Fibroblast of pulmonary artery (primary cell): Measurements from ENCODE around the gene CCDC7.

ENCODE experiments used
- DNase-seq: peaks from one replicate; pipeline ENCODE4 v3.0.0-alpha.2; 2010; ENCODE audit warnings: low read depth
- H3K4me3 ChIP-seq: replicated peaks from 2 replicates; pipeline ENCODE4 v1.5.1; 2011; ENCODE audit warnings: low read depth, mild to moderate bottlenecking, control low read depth, low read length, moderate library complexity
- TF ChIP-seq, protein P1 (sequence below): IDR thresholded peaks from 2 replicates; pipeline ENCODE4 v1.5.1; 2011; ENCODE audit warnings: mild to moderate bottlenecking, control low read depth, low read length, inconsistent platforms; ENCODE audit errors: missing control alignments

The CCDC7 gene

DNA sequence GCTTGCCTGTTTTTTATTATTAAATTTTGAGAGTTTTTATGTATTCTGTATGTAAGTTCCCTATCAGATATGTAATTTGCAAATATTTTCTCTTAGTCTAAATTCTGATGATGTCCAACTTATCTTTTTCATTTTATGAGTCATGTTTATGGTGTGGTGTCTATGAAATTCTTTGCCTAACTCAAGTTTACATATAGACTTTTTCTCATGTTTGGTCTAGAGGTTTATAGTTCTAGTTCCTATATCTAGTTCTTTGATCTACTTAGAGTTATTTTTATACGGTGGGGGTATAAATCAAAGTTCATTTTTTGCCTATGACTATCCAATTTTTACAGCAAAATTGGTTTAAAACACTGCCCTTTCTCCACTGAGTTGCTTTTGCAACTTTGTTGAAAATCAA, 26.3 kb upstream of the CCDC7 start:
- no peak overlapping the region for H3K4me3 ChIP-seq
- no peak for DNase-seq

DNA sequence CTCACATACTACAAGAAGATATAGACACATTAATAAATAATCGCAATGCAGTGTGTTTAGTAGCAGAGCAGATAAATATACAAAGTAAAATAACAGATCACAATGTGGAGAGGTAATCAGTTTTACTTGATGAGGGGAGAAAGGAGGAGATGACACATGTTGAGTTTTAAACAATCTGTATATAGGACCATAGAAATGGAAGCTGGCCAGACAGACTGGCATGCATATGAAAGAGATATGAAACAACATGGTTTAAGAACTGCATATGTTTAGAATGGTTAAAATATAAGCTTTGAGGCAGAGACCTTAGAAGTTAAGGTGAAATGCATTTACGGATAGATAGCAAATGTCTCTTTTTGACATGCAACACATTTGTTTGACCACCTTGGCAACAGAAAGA, 19.8 kb upstream of the CCDC7 start:
- no peak for DNase-seq
- no peak overlapping the region for H3K4me3 ChIP-seq
- TF ChIP-seq, protein P1, sequence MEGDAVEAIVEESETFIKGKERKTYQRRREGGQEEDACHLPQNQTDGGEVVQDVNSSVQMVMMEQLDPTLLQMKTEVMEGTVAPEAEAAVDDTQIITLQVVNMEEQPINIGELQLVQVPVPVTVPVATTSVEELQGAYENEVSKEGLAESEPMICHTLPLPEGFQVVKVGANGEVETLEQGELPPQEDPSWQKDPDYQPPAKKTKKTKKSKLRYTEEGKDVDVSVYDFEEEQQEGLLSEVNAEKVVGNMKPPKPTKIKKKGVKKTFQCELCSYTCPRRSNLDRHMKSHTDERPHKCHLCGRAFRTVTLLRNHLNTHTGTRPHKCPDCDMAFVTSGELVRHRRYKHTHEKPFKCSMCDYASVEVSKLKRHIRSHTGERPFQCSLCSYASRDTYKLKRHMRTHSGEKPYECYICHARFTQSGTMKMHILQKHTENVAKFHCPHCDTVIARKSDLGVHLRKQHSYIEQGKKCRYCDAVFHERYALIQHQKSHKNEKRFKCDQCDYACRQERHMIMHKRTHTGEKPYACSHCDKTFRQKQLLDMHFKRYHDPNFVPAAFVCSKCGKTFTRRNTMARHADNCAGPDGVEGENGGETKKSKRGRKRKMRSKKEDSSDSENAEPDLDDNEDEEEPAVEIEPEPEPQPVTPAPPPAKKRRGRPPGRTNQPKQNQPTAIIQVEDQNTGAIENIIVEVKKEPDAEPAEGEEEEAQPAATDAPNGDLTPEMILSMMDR, result no peak

More for the DNA sequence above, 26.3 kb upstream of the CCDC7 start:
- TF ChIP-seq, protein P1, result no peak

DNA sequence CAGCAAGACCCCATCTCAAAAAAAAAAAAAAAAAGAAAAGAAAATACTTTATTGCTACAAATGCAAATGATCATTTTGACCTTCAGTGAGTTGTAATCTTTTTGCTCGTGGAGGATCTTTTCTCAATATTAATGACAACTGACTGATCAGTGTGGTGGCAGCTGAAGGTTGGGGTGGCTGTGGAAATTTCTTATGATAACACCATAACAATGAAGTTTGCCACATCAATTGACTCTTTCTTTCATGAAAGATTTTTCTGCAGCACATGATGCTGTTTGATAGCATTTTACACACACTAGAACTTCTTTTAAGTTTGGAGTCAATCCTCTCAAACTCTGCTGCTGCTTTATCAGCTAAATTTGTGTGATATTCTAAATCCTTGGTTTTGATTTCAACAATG, 12.4 kb upstream of the CCDC7 start:
- H3K4me3 ChIP-seq, result no peak overlapping the region
- no peak for DNase-seq
- TF ChIP-seq, protein P1, result no peak

DNA sequence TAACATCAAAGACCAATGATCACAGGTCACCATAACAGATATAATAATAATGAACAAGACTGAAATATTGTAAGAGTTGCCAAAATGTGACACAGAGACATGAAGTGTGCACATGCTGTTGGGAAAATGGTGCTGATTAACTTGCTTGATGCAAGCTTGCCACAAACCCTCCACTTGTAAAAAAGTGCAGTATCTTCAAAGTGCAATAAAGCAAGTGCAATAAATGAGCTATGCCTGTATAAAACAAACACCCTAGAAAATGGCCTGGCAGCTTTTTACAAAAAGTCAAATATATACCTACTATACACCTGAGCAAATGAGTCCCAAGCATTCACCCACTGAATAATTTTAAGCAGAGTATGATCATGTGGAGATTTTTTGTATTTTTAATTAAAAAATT, 9.7 kb upstream of the CCDC7 start:
- TF ChIP-seq, protein P1, result no peak
- DNase-seq, result no peak
- H3K4me3 ChIP-seq, result no peak overlapping the region

DNA sequence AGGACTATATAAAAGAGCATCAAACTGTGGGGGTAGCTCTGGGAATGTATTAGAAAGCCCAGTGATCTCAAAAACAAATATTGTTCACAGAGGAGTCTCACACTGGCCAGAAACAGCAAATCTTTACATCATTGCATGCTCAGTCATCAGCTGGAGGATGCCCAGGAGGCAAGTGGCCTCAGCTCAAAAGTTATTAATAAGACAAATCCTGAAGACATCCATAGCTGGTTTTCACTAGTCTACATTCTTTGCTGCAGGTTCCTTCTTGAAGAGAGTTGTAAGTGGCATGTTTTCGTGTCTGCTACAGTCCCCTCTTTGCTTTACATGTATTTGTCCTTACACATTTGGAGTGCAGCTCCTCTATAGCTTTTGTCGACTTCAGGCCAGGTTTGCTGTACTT, 8.6 kb upstream of the CCDC7 start:
- H3K4me3 ChIP-seq, result no peak overlapping the region
- TF ChIP-seq, protein P1, result no peak
- DNase-seq, result no peak

DNA sequence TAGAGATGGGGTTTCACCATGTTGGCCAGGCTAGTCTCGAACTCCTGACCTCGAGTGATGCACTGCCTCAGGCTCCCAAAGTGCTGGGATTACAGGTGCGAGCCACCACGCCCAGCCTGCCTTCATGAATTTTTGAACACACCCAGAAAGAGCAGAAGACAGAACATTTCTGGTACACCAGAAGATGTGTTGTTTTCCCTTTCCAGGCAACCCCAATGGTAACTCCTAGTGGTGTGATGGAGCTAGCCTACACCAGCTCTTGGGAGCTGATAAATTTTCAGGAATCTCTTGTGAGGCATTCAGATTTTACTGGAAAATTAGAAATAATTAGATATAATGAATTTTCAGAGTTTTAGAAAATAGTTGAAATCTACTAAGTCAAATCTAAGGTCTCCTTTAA, 904 bp upstream of the CCDC7 start:
- peak overlapping the region; percentile 65 for H3K4me3 ChIP-seq
- TF ChIP-seq, protein P1, result no peak
- no peak for DNase-seq

DNA sequence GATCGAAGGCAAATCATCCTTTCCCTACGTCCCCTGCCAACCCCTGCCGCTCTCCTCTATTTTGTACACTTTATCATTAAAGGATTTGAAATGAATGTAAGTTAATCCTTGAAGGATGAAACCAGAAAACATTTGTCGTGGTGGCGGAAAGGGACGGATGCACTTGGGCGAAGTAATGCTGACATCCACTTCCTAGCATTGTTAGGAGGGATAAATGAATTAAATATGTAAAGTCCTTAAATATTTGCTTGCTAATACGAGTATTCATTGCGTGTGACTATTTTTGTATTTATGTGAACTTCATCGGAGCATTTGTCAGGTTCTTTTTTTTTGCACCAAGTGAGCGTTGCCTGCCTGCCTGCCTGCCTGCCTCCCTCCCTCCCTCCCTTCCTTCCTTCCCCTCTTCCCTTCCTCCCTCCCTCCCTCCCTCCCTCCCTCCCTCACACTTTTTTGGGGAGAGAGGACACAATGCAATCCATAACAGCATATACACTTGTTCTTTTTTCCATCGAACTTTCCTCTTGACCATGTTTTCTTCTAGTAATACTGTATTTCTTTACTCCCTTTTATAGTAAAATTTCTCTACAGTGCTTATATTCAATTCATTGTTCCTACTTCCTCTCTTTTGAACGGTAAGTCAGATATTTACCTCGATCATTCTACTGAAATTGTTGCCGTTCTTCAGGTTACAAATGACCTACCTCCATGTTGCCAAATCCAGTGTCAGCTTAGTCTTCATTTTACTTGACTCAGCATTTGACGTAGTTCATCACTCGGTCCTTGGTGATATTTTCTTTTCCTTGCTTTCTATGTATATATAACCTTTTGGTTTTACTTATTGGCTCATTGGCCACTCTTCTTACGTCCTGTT, 831 bp downstream of the CCDC7 start:
- peak overlapping the region; percentile 65 for H3K4me3 ChIP-seq
- TF ChIP-seq, protein P1, result no peak
- DNase-seq, result no peak
